HCT116 (cell line): ENCODE data around the gene GPRC5D.
A peak's percentile ranks its signal among the peaks of the same experiment; 100 is the strongest.

ENCODE experiments used
- CEBPB ChIP-seq: IDR thresholded peaks from 2 replicates; pipeline ENCODE4 v1.6.1; 2012; ENCODE audit warnings: low read depth
- CTCF ChIP-seq, 3 experiments: fragments of 200-600 bp in 1 of 3; sonication (generic) in 1 of 3; IDR thresholded peaks in 2 of 3; conservative IDR thresholded peaks in 1 of 3; 2 replicates each; pipeline ENCODE4 v1.5.1; 2012 to 2017; ENCODE audit warnings: low read depth in 2 of 3, low read length in 2 of 3, antibody characterized with exemption in 1 of 3, borderline replicate concordance in 1 of 3, control low read depth in 1 of 3, mild to moderate bottlenecking in 1 of 3, mixed read lengths in 1 of 3, mixed run types in 1 of 3, moderate library complexity in 1 of 3; ENCODE audit not compliant: insufficient read depth in 1 of 3
- EZH2 ChIP-seq: fragments of 200-600 bp; sonication (generic); IDR thresholded peaks from 2 replicates; pipeline ENCODE4 v1.6.1; 2017; ENCODE audit warnings: antibody characterized with exemption, mixed run types
- EZH2phosphoT487 ChIP-seq: fragments of 200-600 bp; IDR thresholded peaks from 2 replicates; pipeline ENCODE4 v1.6.1; 2018; ENCODE audit warnings: antibody characterized with exemption, borderline replicate concordance
- POLR2A ChIP-seq: IDR thresholded peaks from 2 replicates; pipeline ENCODE4 v1.7.0; 2011; ENCODE audit warnings: borderline replicate concordance; ENCODE audit not compliant: insufficient read depth, insufficient read length; ENCODE audit errors: extremely low read depth
- POLR2AphosphoS5 ChIP-seq: IDR thresholded peaks from 2 replicates; pipeline ENCODE4 v1.6.1; 2011; ENCODE audit warnings: mild to moderate bottlenecking, low read depth, low read length, moderate library complexity
- RAD21 ChIP-seq: IDR thresholded peaks from 2 replicates; pipeline ENCODE4 v1.6.1; 2012; ENCODE audit warnings: low read depth, mild to moderate bottlenecking

- TF ChIP-seq EZH2: no peak
- TF ChIP-seq CTCF (IDR thresholded peaks at IDR 0.05 in 2 of 3, conservative IDR thresholded peaks at IDR 0.05 in 1 of 3; ENCODE audit: borderline replicate concordance in 1 of 3, insufficient read depth in 1 of 3, low read depth in 2 of 3, low read length in 2 of 3): peak; percentile 12 to 25 (median 18); a peak in 3 of 6 replicates
- TF ChIP-seq CEBPB: no peak
- TF ChIP-seq EZH2phosphoT487: no peak
- TF ChIP-seq POLR2A: no peak
- TF ChIP-seq POLR2AphosphoS5: no peak; the same call in 1 of the 2 replicates
- peak; percentile 32; the same call in 1 of the 2 replicates for TF ChIP-seq RAD21
These were observed 49.2 kb upstream of the GPRC5D start for GRCh38 chr12:13000925-13001774.
